Stimulated activated CD4-positive, alpha-beta T cell treated with anti-CD3 and anti-CD28 coated beads, Interleukin-1b, Interleukin-23, amount 100 ng/mL, for 1 hour (primary cell): ENCODE results near the gene CALHM4.

Source experiments
- DNase-seq, 2 donors: peaks; one replicate each; pipeline ENCODE4 v3.0.0-alpha.2; 2020; ENCODE audit warnings: low read depth in 2 of 2

The CALHM4 gene

GRCh38 chr6:116542426-116542825 is 11.1 kb upstream of the CALHM4 start:
- DNase-seq = no peak

GRCh38 chr6:116543149-116543548 is 10.4 kb upstream of the CALHM4 start:
- no peak for DNase-seq

GRCh38 chr6:116545651-116546050 is 7.9 kb upstream of the CALHM4 start, which contains the start of gene TRAPPC3L:
Gene TRAPPC3L, minus strand, starts transcription at chr6:116545684. Its CDS starts 170 bp downstream, at chr6:116545514.
- no peak for DNase-seq

GRCh38 chr6:116547358-116547757 is 6.2 kb upstream of the CALHM4 start:
- no peak for DNase-seq

GRCh38 chr6:116550796-116551195 is 2.8 kb upstream of the CALHM4 start:
- DNase-seq = no peak

- no peak for DNase-seq
Measured at GRCh38 chr6:116556065-116556464, 2.5 kb downstream of the CALHM4 start.

- no peak for DNase-seq
Measured at GRCh38 chr6:116556814-116557415, 3.4 kb downstream of the CALHM4 start.

- DNase-seq = no peak
Measured at GRCh38 chr6:116557893-116558292, 4.3 kb downstream of the CALHM4 start.

GRCh38 chr6:116560130-116560529 is 6.6 kb downstream of the CALHM4 start:
- no peak for DNase-seq

GRCh38 chr6:116561377-116562018 is 7.9 kb downstream of the CALHM4 start:
- DNase-seq = peak; percentile 11 to 46

GRCh38 chr6:116562019-116562403 is 8.5 kb downstream of the CALHM4 start:
- DNase-seq = no peak

GRCh38 chr6:116562614-116563013 is 9.1 kb downstream of the CALHM4 start:
- DNase-seq = no peak

GRCh38 chr6:116563830-116564229 is 10.3 kb downstream of the CALHM4 start:
- DNase-seq = no peak

GRCh38 chr6:116564311-116564710 is 10.8 kb downstream of the CALHM4 start:
- DNase-seq = no peak

GRCh38 chr6:116564921-116565872 is 11.6 kb downstream of the CALHM4 start:
- DNase-seq = no peak

- no peak for DNase-seq
Measured at GRCh38 chr6:116568111-116568510, 14.6 kb downstream of the CALHM4 start.

GRCh38 chr6:116568821-116569755 is 15.5 kb downstream of the CALHM4 start:
- no peak for DNase-seq

GRCh38 chr6:116570856-116571682 is 17.5 kb downstream of the CALHM4 start, which contains the start of gene RWDD1:
Gene RWDD1, plus strand, starts transcription at chr6:116571504. Its CDS starts 79 bp downstream, at chr6:116571583.
- peak; percentile 90 to 93 for DNase-seq

- DNase-seq = no peak
Measured at GRCh38 chr6:116571683-116572000, 18.1 kb downstream of the CALHM4 start.

GRCh38 chr6:116572162-116572561 is 18.6 kb downstream of the CALHM4 start:
- no peak for DNase-seq

GRCh38 chr6:116575227-116575626 is 21.7 kb downstream of the CALHM4 start:
- no peak for DNase-seq
